Measurements from ENCODE around the gene MCTP1. TPM values are rescaled to one million over a fixed set of nuclear protein-coding genes. Genes with fewer than 3 reads are reported as not detected.

Gene MCTP1
- total RNA-seq, 1 donor from 2014 or later = not detected

DNA sequence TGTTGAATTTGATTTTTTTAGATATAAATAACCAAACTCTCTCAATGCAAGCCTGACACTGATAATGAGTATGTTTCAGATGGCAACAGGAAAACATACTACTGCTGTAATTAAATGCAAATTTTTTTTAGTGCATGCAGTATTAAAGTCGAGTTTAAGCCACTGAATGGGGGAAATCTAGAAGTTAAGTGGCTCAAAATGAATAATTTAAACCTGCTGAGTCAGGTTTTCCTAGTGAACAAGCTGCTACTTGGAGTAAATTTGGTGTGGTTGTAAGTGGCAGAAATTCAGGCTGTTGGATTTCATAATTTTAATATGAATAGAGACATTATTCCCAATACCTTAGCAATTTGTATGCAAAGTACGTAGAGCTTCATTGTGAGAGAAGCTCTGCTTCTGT, 544.6 kb downstream of the MCTP1 start:
- no peaks in the 10 kb centered on the region for H3K36me3 Mint-ChIP-seq (ENCODE audit: low read depth)
- peaks cover 2% of the 10 kb centered on the region for H3K4me1 Mint-ChIP-seq
- intact Hi-C loops (cut with micrococcal nuclease) = no loop called here
- H3K9me3 Mint-ChIP-seq = no peaks in the 10 kb centered on the region
- H3K27ac Mint-ChIP-seq = no peak overlapping the region
- no peak overlapping the region for H3K4me3 Mint-ChIP-seq
- no peak for DNase-seq
- peaks cover 2% of the 10 kb centered on the region for H3K27me3 Mint-ChIP-seq

GRCh38 chr5:94736498-94736897, 548.4 kb downstream of the MCTP1 start:
- Mint-ChIP-seq H3K4me1 (peaks cover 2% of the 10 kb centered on the region), H3K9me3 (no peaks in the 10 kb centered on the region), H3K27ac (no peak overlapping the region), H3K4me3 (no peak overlapping the region), H3K27me3 (peaks cover 2% of the 10 kb centered on the region), H3K36me3 (ENCODE audit: low read depth) (no peaks in the 10 kb centered on the region)
- intact Hi-C loops (cut with micrococcal nuclease) = no loop called here
- no peak for DNase-seq

GRCh38 chr5:94731471-94731870, 553.4 kb downstream of the MCTP1 start:
- H3K27ac Mint-ChIP-seq = no peak overlapping the region
- no peak for DNase-seq
- intact Hi-C loops (cut with micrococcal nuclease) = no loop called here
- no peaks in the 10 kb centered on the region for H3K9me3 Mint-ChIP-seq
- no peaks in the 10 kb centered on the region for H3K36me3 Mint-ChIP-seq (ENCODE audit: low read depth)
- H3K4me1 Mint-ChIP-seq = peaks cover 4% of the 10 kb centered on the region
- H3K4me3 Mint-ChIP-seq = no peak overlapping the region
- H3K27me3 Mint-ChIP-seq = no peaks in the 10 kb centered on the region

DNA sequence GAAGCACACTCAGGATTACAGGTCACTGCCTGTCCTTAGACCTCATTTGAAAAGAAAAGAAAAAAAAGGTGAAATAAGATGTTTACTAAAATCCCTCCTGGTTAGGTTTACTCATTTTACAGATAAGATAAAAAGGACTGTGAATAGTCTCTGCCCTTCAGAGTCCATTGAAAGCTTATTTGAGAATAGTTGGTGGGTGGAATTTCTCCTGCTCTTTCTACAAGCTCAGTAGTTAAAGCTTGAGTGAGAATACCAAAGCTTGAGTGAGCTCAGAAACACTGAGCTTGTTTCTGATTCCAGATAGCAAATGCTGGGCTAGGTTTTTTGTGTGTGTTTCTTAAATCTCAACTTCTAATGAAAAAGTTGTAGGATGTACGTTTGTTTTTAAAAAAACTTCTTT, 559.8 kb downstream of the MCTP1 start:
- peaks cover 17% of the 10 kb centered on the region for H3K27me3 Mint-ChIP-seq
- H3K36me3 Mint-ChIP-seq (ENCODE audit: low read depth) = no peaks in the 10 kb centered on the region
- no peak overlapping the region for H3K4me3 Mint-ChIP-seq
- H3K9me3 Mint-ChIP-seq = no peaks in the 10 kb centered on the region
- intact Hi-C loops (cut with micrococcal nuclease) = no loop called here
- H3K27ac Mint-ChIP-seq = no peak overlapping the region
- no peaks in the 10 kb centered on the region for H3K4me1 Mint-ChIP-seq
- no peak for DNase-seq

DNA sequence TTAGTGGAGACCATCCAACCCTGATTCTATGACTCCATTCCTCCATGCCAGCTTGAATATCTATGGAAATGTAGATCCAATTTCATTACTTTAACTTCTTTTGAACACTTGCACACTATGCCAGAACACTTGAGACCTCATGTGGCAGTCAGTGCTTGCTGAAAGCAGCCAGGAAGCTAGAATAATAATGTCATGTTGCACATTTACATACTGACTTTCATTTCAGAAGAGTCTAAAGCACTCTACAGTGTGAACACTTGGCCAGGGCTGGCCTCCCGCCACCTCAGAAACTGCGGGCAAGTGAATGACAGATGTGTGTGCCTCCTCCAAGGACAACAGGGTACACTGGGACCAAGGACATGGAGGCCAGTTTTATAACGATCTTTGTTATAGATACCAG, 569.1 kb downstream of the MCTP1 start:
- Mint-ChIP-seq H3K4me3 (no peak overlapping the region), H3K36me3 (ENCODE audit: low read depth) (peaks cover 11% of the 10 kb centered on the region), H3K27ac (no peak overlapping the region), H3K9me3 (no peaks in the 10 kb centered on the region), H3K4me1 (no peaks in the 10 kb centered on the region), H3K27me3 (peaks cover 7% of the 10 kb centered on the region)
- DNase-seq = no peak
- intact Hi-C loops (cut with micrococcal nuclease) = no loop called here

GRCh38 chr5:94711785-94712184, 573.1 kb downstream of the MCTP1 start:
- Mint-ChIP-seq H3K27ac (no peak overlapping the region), H3K9me3 (no peaks in the 10 kb centered on the region), H3K4me1 (no peaks in the 10 kb centered on the region), H3K4me3 (no peak overlapping the region), H3K36me3 (ENCODE audit: low read depth) (peaks cover 22% of the 10 kb centered on the region), H3K27me3 (no peaks in the 10 kb centered on the region)
- intact Hi-C loops (cut with micrococcal nuclease) = no loop called here
- no peak for DNase-seq

- H3K27ac Mint-ChIP-seq = no peak overlapping the region
- peaks cover 22% of the 10 kb centered on the region for H3K36me3 Mint-ChIP-seq (ENCODE audit: low read depth)
- no peak for DNase-seq
- H3K4me1 Mint-ChIP-seq = no peaks in the 10 kb centered on the region
- no peaks in the 10 kb centered on the region for H3K9me3 Mint-ChIP-seq
- no peaks in the 10 kb centered on the region for H3K27me3 Mint-ChIP-seq
- H3K4me3 Mint-ChIP-seq = no peak overlapping the region
- intact Hi-C loops (cut with micrococcal nuclease) = no loop called here
Observed at GRCh38 chr5:94709277-94709676, 575.6 kb downstream of the MCTP1 start.

DNA sequence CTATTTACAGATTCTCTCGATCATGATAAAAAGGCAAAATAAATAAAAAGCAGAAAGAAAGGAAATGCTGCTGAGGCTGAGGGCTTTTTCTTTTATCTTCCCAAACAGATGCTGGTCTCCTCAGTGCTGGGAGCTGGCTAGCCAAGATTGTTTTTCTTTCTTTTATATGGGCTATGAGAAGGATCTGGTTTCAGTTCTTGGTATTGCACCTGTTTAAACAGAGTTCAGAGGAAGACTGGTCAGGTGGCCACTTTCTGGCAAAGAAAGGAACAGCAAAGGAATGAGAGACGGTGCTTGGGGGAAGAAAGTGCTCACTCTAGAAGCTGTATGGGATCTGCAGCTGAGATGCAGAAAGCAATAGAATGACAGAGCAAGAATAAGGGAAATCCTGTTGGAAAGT, 577.5 kb downstream of the MCTP1 start:
- H3K27ac Mint-ChIP-seq = no peak overlapping the region
- no peak overlapping the region for H3K4me3 Mint-ChIP-seq
- peaks cover 16% of the 10 kb centered on the region for H3K36me3 Mint-ChIP-seq (ENCODE audit: low read depth)
- DNase-seq = no peak
- peaks cover 6% of the 10 kb centered on the region for H3K4me1 Mint-ChIP-seq
- no peaks in the 10 kb centered on the region for H3K9me3 Mint-ChIP-seq
- H3K27me3 Mint-ChIP-seq = no peaks in the 10 kb centered on the region
- intact Hi-C loops (cut with micrococcal nuclease) = no loop called here

DNA sequence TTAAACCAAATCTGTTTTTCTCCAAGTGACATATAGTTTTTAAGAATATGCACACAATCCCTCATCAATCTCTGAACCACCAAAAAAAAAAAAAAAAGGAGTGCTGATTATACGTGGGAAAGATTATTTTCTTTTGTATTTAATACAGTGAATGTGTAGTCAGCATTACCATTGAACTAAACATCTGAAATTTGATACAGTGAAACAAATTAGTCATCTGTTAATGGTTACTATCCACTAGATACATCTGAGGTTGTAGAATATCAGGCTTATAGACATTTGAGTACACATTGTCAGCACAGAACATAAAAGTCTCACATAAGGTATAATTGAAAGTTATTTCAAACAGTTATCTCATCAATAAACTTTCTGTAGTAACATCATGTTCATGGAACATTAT, 579.5 kb downstream of the MCTP1 start:
- peaks cover 10% of the 10 kb centered on the region for H3K4me1 Mint-ChIP-seq
- H3K27me3 Mint-ChIP-seq = no peaks in the 10 kb centered on the region
- intact Hi-C loops (cut with micrococcal nuclease) = no loop called here
- H3K36me3 Mint-ChIP-seq (ENCODE audit: low read depth) = peaks cover 12% of the 10 kb centered on the region
- DNase-seq = no peak
- no peak overlapping the region for H3K4me3 Mint-ChIP-seq
- no peak overlapping the region for H3K27ac Mint-ChIP-seq
- H3K9me3 Mint-ChIP-seq = no peaks in the 10 kb centered on the region

DNA sequence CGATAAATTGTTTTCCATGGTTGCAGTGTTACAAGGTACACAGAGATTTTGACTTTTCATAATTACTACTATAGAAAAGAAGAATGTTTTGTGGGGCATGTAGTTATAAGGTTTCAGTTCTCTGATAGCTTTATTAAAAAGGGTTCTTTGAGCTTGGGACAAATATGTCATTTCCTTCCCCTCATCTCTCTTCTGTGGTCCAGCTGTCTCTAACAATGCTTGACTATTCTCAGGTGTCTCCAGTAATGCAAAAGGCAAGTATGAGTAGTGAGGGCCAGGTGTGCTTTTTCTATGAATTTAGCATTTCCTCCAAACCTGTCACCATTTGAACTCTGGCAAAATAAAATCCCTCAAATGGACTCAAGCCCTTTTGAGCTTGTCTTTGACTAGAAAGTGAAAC, 582.2 kb downstream of the MCTP1 start:
- H3K27ac Mint-ChIP-seq = no peak overlapping the region

DNA sequence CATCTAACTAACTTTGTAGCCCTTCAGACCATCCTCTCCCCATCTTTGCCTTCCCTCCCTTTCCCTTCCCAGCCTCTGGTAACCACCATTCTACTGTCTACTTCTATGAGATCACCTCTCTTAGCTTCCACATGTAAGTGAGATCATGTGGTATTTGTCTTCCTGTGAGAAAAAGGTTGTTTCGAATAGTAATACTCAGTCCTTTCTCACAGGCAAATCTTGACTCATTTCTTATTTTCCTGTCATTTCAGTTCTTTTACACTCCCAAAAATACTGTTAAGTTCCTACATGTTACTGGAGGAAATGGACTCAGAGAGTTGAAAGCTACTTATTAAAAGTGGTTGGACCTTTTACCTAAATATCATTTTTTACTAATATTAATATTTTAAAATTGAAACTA, 584.3 kb downstream of the MCTP1 start:
- Mint-ChIP-seq H3K4me1 (peaks cover 11% of the 10 kb centered on the region), H3K4me3 (no peak overlapping the region), H3K36me3 (ENCODE audit: low read depth) (peaks cover 4% of the 10 kb centered on the region), H3K27me3 (no peaks in the 10 kb centered on the region), H3K27ac (peak overlapping the region; percentile 4), H3K9me3 (no peaks in the 10 kb centered on the region)
- DNase-seq = no peak
- intact Hi-C loops (cut with micrococcal nuclease) = loop anchor here (5.0 kb wide), 1 partner anchor 92 kb away; no protein-coding TSS in a partner anchor

More for the DNA sequence above, 582.2 kb downstream of the MCTP1 start:
- Mint-ChIP-seq H3K4me1 (peaks cover 11% of the 10 kb centered on the region), H3K36me3 (ENCODE audit: low read depth) (peaks cover 4% of the 10 kb centered on the region), H3K27me3 (no peaks in the 10 kb centered on the region), H3K9me3 (no peaks in the 10 kb centered on the region), H3K4me3 (no peak overlapping the region)
- no peak for DNase-seq
- intact Hi-C loops (cut with micrococcal nuclease) = loop anchor here (5.0 kb wide), 1 partner anchor 90 kb away; no protein-coding TSS in a partner anchor

DNA sequence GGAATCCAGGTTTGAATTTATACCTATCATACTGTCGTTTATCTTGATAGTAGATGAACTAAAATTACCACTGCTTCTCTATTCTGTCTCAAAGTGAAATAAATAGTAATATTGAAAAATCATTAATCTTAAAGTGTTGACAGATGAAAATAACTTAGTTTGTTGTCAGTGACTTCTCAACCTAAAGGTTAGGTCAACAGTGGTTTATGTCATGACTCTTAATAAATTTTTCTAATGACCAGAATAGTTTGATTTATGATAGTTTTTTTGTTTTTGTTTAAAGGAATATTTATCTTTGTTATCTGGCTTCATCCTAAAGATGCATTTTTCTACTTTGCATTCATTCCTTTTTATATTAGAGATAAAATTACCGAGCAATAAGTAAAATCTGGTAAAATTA, 585.3 kb downstream of the MCTP1 start:
- no peak overlapping the region for H3K4me3 Mint-ChIP-seq
- intact Hi-C loops (cut with micrococcal nuclease) = no loop called here
- H3K27ac Mint-ChIP-seq = no peak overlapping the region
- peaks cover 4% of the 10 kb centered on the region for H3K36me3 Mint-ChIP-seq (ENCODE audit: low read depth)
- no peaks in the 10 kb centered on the region for H3K9me3 Mint-ChIP-seq
- H3K27me3 Mint-ChIP-seq = no peaks in the 10 kb centered on the region
- no peak for DNase-seq
- peaks cover 11% of the 10 kb centered on the region for H3K4me1 Mint-ChIP-seq

DNA sequence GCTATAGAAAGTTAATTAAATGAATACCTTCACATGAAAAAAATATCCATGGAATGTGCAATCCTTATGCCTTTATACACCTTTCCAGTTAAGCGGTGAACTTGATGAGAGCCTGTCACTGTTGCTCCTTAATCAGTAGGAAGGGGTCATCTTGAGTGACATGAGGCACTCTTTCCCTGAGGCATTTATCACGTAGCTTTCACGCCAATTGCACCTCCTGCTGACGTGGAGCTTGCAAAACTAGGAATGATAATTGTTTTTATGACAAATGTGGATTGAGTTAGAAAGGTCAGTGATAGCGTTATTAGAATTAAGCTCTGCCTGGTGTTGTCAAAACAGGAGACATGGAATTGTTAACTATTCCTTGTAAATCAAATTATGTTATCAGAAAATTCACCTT, 586.7 kb downstream of the MCTP1 start:
- Mint-ChIP-seq H3K27me3 (no peaks in the 10 kb centered on the region), H3K36me3 (ENCODE audit: low read depth) (peaks cover 5% of the 10 kb centered on the region)
- intact Hi-C loops (cut with micrococcal nuclease) = no loop called here

GRCh38 chr5:94694671-94695070, 590.2 kb downstream of the MCTP1 start:
- H3K9me3 Mint-ChIP-seq = no peaks in the 10 kb centered on the region
- intact Hi-C loops (cut with micrococcal nuclease) = no loop called here
- H3K36me3 Mint-ChIP-seq (ENCODE audit: low read depth) = peaks cover 11% of the 10 kb centered on the region
- DNase-seq = no peak
- H3K4me1 Mint-ChIP-seq = peaks cover 4% of the 10 kb centered on the region
- H3K4me3 Mint-ChIP-seq = no peak overlapping the region
- H3K27ac Mint-ChIP-seq = no peak overlapping the region
- no peaks in the 10 kb centered on the region for H3K27me3 Mint-ChIP-seq

More for the DNA sequence above, 586.7 kb downstream of the MCTP1 start:
- Mint-ChIP-seq H3K4me3 (no peak overlapping the region), H3K9me3 (no peaks in the 10 kb centered on the region), H3K4me1 (peaks cover 14% of the 10 kb centered on the region), H3K27ac (no peak overlapping the region)
- DNase-seq = no peak

GRCh38 chr5:94693845-94694370, 591.0 kb downstream of the MCTP1 start:
- H3K4me1 Mint-ChIP-seq = peaks cover 4% of the 10 kb centered on the region
- DNase-seq = no peak
- H3K36me3 Mint-ChIP-seq (ENCODE audit: low read depth) = peaks cover 14% of the 10 kb centered on the region
- intact Hi-C loops (cut with micrococcal nuclease) = loop anchor here (1.0 kb wide), 1 partner anchor 169 kb away; no protein-coding TSS in a partner anchor
- H3K9me3 Mint-ChIP-seq = no peaks in the 10 kb centered on the region
- H3K27me3 Mint-ChIP-seq = no peaks in the 10 kb centered on the region
- no peak overlapping the region for H3K27ac Mint-ChIP-seq
- H3K4me3 Mint-ChIP-seq = no peak overlapping the region
